SK-N-MC (cell line): ENCODE data around the gene DDX53.

ENCODE experiments used
- EZH2 ChIP-seq: fragments of 200-600 bp; sonication (generic); IDR thresholded peaks from one replicate; pipeline ENCODE4 v1.6.1; 2017; ENCODE audit warnings: antibody characterized with exemption
- POLR2AphosphoS5 ChIP-seq: IDR thresholded peaks from 2 replicates; pipeline ENCODE4 v1.6.1; 2012; ENCODE audit warnings: mild to moderate bottlenecking, low read depth, low read length, borderline replicate concordance

GRCh38 chrX:22987452-22987851, 12.3 kb upstream of the DDX53 start:
- TF ChIP-seq POLR2AphosphoS5 = no peak
- TF ChIP-seq EZH2 = no peak
